Measurements from ENCODE around the gene PABPC1L.

PABPC1L gene

GRCh38 chr20:44955270-44955669 is 45.4 kb downstream of the PABPC1L start:
- in situ Hi-C loops (cut with HindIII; ENCODE audit: low pct_unique_long_range_greater_than_20kb, low sequenced_read_pairs): no loop called here
- TF ChIP-seq JUND (IDR thresholded peaks at IDR 0.05; ENCODE audit: low read depth): no peak
- no peak for DNase-seq (ENCODE audit: low read depth in 1 of 2, low spot score in 1 of 2)

GRCh38 chr20:44956410-44956809 is 46.5 kb downstream of the PABPC1L start:
- no peak for TF ChIP-seq JUND (IDR thresholded peaks at IDR 0.05; ENCODE audit: low read depth)
- no peak for DNase-seq (ENCODE audit: low read depth in 1 of 2, low spot score in 1 of 2)
- in situ Hi-C loops (cut with HindIII; ENCODE audit: low pct_unique_long_range_greater_than_20kb, low sequenced_read_pairs): no loop called here

DNA sequence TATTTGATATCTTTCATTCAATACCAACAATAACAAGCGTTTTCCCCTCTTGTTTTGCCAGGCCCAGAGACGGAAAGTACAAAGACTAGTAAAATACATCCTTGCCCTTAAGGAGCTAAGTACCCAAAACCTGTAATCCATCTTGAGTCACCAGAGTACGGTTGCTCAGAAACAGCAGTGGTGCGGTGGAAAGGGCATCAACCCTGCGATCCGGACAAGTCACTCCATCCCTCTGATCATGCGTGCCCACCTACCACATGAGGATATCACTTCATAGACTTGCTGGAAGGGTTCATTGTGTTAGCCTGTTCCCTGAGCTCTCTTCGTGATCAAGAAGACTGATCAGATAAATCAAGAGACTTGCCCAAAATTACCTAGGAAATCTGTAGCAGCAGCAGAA is 48.4 kb downstream of the PABPC1L start:
- in situ Hi-C loops (cut with HindIII; ENCODE audit: low pct_unique_long_range_greater_than_20kb, low sequenced_read_pairs): no loop called here
- no peak for TF ChIP-seq JUND (IDR thresholded peaks at IDR 0.05; ENCODE audit: low read depth)
- no peak for DNase-seq (ENCODE audit: low read depth in 1 of 2, low spot score in 1 of 2)

DNA sequence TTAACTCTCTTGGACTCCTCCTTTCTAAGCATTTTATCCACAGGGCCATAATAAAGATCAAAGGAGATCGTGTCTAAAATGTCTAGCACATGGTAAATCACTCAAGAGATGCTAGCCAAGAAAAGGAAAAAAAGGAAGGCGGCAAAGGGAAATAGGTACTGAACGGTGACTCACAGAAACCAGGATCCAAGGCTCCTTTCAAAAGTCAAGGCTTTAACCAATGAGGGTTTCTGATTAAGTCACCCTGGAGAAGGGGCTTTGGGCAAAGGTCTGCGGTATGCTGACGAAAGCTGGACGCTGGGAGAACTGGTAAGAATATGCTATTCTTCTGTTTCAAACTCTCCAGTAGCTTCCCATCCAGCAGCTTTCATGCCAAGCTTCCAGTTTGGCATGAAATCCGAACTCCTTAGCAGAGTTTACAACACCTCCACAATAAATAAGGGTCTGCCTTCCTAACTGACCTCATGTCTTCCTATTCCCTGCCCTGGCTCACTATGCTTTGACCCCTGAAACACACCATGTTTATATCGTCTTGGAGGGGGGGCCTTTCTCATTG is 49.3 kb downstream of the PABPC1L start:
- in situ Hi-C loops (cut with HindIII; ENCODE audit: low pct_unique_long_range_greater_than_20kb, low sequenced_read_pairs): no loop called here
- DNase-seq (ENCODE audit: low read depth in 1 of 2, low spot score in 1 of 2): no peak
- TF ChIP-seq JUND (IDR thresholded peaks at IDR 0.05; ENCODE audit: low read depth): no peak

DNA sequence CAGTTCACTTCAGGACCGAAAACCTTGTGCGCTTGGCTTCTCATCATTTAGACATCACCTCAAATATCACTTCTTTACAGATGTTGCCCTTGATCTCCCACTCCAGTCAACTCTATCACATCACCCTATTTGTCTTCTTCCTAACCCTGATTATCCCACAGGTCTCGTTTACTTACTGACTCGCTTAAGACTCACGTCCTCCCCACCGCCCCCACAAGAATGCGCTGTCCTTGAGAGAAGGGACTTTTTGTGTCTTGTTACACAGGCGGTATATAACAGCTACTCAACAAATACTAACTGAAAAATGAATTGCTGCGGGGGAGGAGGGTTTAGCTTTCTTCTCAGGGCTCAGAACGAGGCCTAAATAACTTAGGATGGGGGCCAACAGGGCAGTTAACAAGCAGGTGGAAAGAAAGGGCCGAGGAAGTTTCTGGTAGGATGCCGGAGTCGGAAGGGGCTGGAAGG is 49.8 kb downstream of the PABPC1L start:
- TF ChIP-seq JUND (IDR thresholded peaks at IDR 0.05; ENCODE audit: low read depth): no peak
- peak in 1 of 2 experiments; percentile 60 for DNase-seq (ENCODE audit: low read depth in 1 of 2, low spot score in 1 of 2)
- in situ Hi-C loops (cut with HindIII; ENCODE audit: low pct_unique_long_range_greater_than_20kb, low sequenced_read_pairs): no loop called here

- TF ChIP-seq JUND (IDR thresholded peaks at IDR 0.05; ENCODE audit: low read depth): no peak
- in situ Hi-C loops (cut with HindIII; ENCODE audit: low pct_unique_long_range_greater_than_20kb, low sequenced_read_pairs): no loop called here
- DNase-seq (ENCODE audit: low read depth in 1 of 2, low spot score in 1 of 2): peak; percentile 96 to 98
Observed at GRCh38 chr20:44960103-44960852, 50.4 kb downstream of the PABPC1L start, which contains the start of gene TOMM34. TSS of gene TOMM34 (minus strand) at chr20:44960397. CDS start at chr20:44960333, 64 bp downstream.

GRCh38 chr20:44961011-44961869 is 51.4 kb downstream of the PABPC1L start:
- no peak for TF ChIP-seq JUND (IDR thresholded peaks at IDR 0.05; ENCODE audit: low read depth)
- in situ Hi-C loops (cut with HindIII; ENCODE audit: low pct_unique_long_range_greater_than_20kb, low sequenced_read_pairs): no loop called here

DNA sequence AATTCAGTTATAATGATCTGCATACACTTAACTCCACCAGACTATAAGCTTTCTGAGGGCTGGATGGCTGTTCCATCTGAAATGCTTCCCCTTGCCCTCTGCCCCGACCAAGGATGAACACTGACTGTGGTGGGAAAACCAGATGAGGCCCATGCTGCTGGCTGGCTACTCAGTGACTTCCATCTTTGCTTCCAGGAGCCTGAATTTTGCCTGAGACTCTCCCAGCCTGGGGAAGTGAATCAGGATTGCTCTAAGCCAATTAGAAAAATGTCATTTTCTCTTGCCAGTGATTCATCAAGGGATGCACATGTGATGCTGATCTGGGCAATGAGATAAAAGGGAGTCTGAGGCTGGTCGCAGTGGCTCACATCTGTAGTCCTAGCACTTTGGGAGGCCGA is 52.0 kb downstream of the PABPC1L start:
- in situ Hi-C loops (cut with HindIII; ENCODE audit: low pct_unique_long_range_greater_than_20kb, low sequenced_read_pairs): no loop called here
- no peak for DNase-seq (ENCODE audit: low read depth in 1 of 2, low spot score in 1 of 2)
- no peak for TF ChIP-seq JUND (IDR thresholded peaks at IDR 0.05; ENCODE audit: low read depth)

More at GRCh38 chr20:44961011-44961869, 51.4 kb downstream of the PABPC1L start:
- no peak for DNase-seq (ENCODE audit: low read depth in 1 of 2, low spot score in 1 of 2)

GRCh38 chr20:44962483-44962882 is 52.6 kb downstream of the PABPC1L start:
- DNase-seq (ENCODE audit: low read depth in 1 of 2, low spot score in 1 of 2): no peak
- TF ChIP-seq JUND (IDR thresholded peaks at IDR 0.05; ENCODE audit: low read depth): no peak
- in situ Hi-C loops (cut with HindIII; ENCODE audit: low pct_unique_long_range_greater_than_20kb, low sequenced_read_pairs): no loop called here

GRCh38 chr20:44963325-44964215 is 53.7 kb downstream of the PABPC1L start:
- in situ Hi-C loops (cut with HindIII; ENCODE audit: low pct_unique_long_range_greater_than_20kb, low sequenced_read_pairs): no loop called here

DNA sequence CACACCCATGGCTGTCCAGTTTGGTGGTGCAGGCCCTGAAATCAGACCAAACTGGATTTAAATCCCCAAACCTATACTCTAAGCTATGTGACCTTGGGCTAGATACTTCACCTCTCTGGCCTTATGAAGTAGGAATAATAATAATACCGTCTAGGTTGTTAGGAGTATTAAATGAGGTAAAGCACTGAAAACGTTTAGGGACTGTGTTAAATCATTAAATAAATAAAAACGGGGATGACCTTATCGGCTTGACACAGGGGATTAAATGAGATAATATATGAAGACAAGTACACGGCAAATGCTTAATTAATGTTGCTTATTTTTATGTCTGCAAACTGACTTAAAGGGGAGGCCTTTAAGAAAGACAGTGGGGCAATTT is 55.8 kb downstream of the PABPC1L start:
- no peak for TF ChIP-seq JUND (IDR thresholded peaks at IDR 0.05; ENCODE audit: low read depth)
- in situ Hi-C loops (cut with HindIII; ENCODE audit: low pct_unique_long_range_greater_than_20kb, low sequenced_read_pairs): no loop called here
- no peak for DNase-seq (ENCODE audit: low read depth in 1 of 2, low spot score in 1 of 2)

More at GRCh38 chr20:44963325-44964215, 53.7 kb downstream of the PABPC1L start:
- no peak for DNase-seq (ENCODE audit: low read depth in 1 of 2, low spot score in 1 of 2)
- TF ChIP-seq JUND (IDR thresholded peaks at IDR 0.05; ENCODE audit: low read depth): no peak
